ENCODE data around the gene ERFE.

Gene ERFE

GRCh38 chr2:238123991-238124470 is 34.7 kb upstream of the ERFE start:
- TF ChIP-seq TCF12 (IDR thresholded peaks at IDR 0.05; ENCODE audit: low read depth): no peak
- TF ChIP-seq CREB1 (IDR thresholded peaks at IDR 0.05; ENCODE audit: low read depth): no peak
- no peak for TF ChIP-seq EGR1 (IDR thresholded peaks at IDR 0.05)
- TF ChIP-seq NFIC (IDR thresholded peaks at IDR 0.05): no peak
- no peak for TF ChIP-seq TEAD4 (IDR thresholded peaks at IDR 0.05)
- TF ChIP-seq FOXM1 (IDR thresholded peaks at IDR 0.05; ENCODE audit: borderline replicate concordance, low read depth): no peak
- no peak for TF ChIP-seq RAD21 (IDR thresholded peaks at IDR 0.05; ENCODE audit: low read depth)
- TF ChIP-seq YY1 (IDR thresholded peaks at IDR 0.05; ENCODE audit: low read depth): no peak
- TF ChIP-seq CEBPB (IDR thresholded peaks at IDR 0.05): no peak
- TF ChIP-seq ZBTB7A (IDR thresholded peaks at IDR 0.05; ENCODE audit: low read depth): no peak
- no peak for TF ChIP-seq EP300 (IDR thresholded peaks at IDR 0.05; ENCODE audit: borderline replicate concordance)
- no peak for TF ChIP-seq REST (IDR thresholded peaks at IDR 0.05; ENCODE audit: low read depth)
- no peak for TF ChIP-seq TAF1 (IDR thresholded peaks at IDR 0.05; ENCODE audit: low read depth)
- no peak for TF ChIP-seq USF1 (IDR thresholded peaks at IDR 0.05)

- TF ChIP-seq CEBPB (IDR thresholded peaks at IDR 0.05) (no peak), ZBTB7A (IDR thresholded peaks at IDR 0.05; ENCODE audit: low read depth) (no peak), TAF1 (IDR thresholded peaks at IDR 0.05; ENCODE audit: low read depth) (no peak), USF1 (IDR thresholded peaks at IDR 0.05) (no peak), NFIC (IDR thresholded peaks at IDR 0.05) (no peak), MAX (IDR thresholded peaks at IDR 0.05) (no peak), REST (IDR thresholded peaks at IDR 0.05; ENCODE audit: low read depth) (no peak), FOXM1 (IDR thresholded peaks at IDR 0.05; ENCODE audit: borderline replicate concordance, low read depth) (no peak), YY1 (IDR thresholded peaks at IDR 0.05; ENCODE audit: low read depth) (no peak), EGR1 (IDR thresholded peaks at IDR 0.05) (no peak), TEAD4 (IDR thresholded peaks at IDR 0.05) (no peak), RAD21 (IDR thresholded peaks at IDR 0.05; ENCODE audit: low read depth) (no peak)
Observed at GRCh38 chr2:238124488-238125126, 34.2 kb upstream of the ERFE start.

- TF ChIP-seq EP300 (IDR thresholded peaks at IDR 0.05; ENCODE audit: borderline replicate concordance): no peak
- TF ChIP-seq ZBTB7A (IDR thresholded peaks at IDR 0.05; ENCODE audit: low read depth): no peak
- no peak for TF ChIP-seq FOXM1 (IDR thresholded peaks at IDR 0.05; ENCODE audit: borderline replicate concordance, low read depth)
- TF ChIP-seq TCF12 (IDR thresholded peaks at IDR 0.05; ENCODE audit: low read depth): no peak
- TF ChIP-seq REST (IDR thresholded peaks at IDR 0.05; ENCODE audit: low read depth): no peak
- TF ChIP-seq NFIC (IDR thresholded peaks at IDR 0.05): no peak
- TF ChIP-seq MAX (IDR thresholded peaks at IDR 0.05): no peak
- TF ChIP-seq USF1 (IDR thresholded peaks at IDR 0.05): no peak
- TF ChIP-seq CEBPB (IDR thresholded peaks at IDR 0.05): no peak
Observed at GRCh38 chr2:238125127-238125885, 33.5 kb upstream of the ERFE start.
